DMS79 treated with DMSO at 0.1 percent for 48 hours (cell line): ENCODE results near the gene HCFC1.

ENCODE experiments used
- DNase-seq: peaks from one replicate; lab custom pipeline; 2025; lab: John Stamatoyannopoulos, UW

The HCFC1 gene

GRCh38 chrX:153938226-153938786 lies 33.3 kb downstream of the HCFC1 start:
- DNase-seq: no peak

DNA sequence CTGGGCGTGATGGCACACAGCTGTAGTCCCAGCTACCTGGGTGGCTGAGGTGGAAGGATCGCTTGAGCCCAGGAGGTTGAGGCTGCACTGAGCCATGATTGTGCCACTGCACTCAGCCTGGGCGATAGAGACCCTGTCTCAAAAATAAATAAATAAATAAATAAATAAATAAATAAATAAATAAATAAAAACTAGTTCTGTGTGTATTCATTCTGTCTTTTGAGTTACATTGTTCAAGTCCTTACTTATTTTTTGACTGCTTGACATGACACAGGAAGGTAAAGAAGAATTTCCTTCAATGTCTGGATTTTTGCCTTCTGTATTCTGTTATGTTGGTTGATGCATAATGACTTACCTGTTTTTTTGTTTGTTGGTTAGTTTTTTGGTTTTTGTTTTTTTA lies 34.6 kb downstream of the HCFC1 start:
- DNase-seq: no peak

- no peak for DNase-seq
Measured at GRCh38 chrX:153935326-153935851, 36.2 kb downstream of the HCFC1 start.

- DNase-seq: peak; percentile 14
Measured at GRCh38 chrX:153934762-153935325, 36.8 kb downstream of the HCFC1 start, which contains the start of gene NAA10. TSS of gene NAA10 (minus strand) at chrX:153935037. CDS start at chrX:153934904, 133 bp downstream.

- DNase-seq: no peak
Measured at GRCh38 chrX:153934148-153934761, 37.4 kb downstream of the HCFC1 start.

- DNase-seq: no peak
Measured at GRCh38 chrX:153933748-153934147, 37.9 kb downstream of the HCFC1 start.

DNA sequence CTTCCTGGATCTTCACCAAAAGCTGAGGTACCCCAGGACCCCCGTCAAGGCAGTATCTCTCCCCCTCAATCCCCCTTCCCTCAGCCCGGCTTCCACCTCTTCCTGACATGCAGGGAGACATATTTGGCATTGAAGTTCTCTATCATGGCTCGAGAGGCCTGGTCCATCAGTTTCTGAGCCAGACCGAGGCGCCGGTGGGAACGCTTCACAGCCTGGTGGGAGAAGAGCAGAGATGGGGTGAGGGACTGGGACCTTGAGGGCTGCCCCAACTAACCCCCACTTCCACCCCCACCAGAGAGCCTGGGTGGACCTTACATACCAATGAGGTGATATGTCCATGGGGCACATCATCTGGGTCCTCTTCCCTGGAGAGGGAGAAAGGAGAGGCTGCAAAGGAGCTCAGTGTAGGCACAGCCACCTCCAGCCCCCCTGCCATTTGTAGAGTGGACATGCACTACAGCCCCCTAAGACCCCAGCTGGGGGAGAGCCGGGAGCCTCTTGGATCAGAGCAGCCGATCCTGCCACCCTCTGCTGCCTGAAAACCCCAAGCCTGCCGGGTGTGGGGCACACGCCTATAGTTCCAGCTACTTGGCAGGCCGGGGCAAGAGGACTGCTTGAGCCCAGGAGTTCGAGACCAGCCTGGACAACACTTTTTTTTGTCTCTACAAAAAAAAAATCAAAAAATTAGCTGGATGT lies 39.2 kb downstream of the HCFC1 start:
- no peak for DNase-seq

DNA sequence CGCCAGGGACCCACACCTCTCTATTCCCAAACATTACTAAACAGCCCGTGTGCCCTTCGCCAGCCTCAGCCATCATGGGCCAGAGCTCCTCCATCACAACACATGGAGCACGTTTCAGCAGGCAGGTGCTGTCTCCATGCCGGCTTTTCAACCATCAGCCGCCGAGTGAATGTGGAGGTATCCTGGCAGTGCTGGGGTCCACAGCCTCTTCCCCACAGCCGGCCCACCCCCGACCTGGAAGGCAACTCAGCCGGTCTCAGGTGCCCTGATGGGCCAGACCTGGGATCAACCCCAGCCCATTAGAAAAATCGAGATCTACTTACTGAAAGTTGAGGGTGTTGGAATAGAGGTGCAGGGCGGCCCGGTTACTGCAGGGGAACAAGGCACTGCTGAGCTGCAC lies 39.9 kb downstream of the HCFC1 start:
- DNase-seq: no peak

GRCh38 chrX:153931151-153931550 lies 40.5 kb downstream of the HCFC1 start:
- no peak for DNase-seq

DNA sequence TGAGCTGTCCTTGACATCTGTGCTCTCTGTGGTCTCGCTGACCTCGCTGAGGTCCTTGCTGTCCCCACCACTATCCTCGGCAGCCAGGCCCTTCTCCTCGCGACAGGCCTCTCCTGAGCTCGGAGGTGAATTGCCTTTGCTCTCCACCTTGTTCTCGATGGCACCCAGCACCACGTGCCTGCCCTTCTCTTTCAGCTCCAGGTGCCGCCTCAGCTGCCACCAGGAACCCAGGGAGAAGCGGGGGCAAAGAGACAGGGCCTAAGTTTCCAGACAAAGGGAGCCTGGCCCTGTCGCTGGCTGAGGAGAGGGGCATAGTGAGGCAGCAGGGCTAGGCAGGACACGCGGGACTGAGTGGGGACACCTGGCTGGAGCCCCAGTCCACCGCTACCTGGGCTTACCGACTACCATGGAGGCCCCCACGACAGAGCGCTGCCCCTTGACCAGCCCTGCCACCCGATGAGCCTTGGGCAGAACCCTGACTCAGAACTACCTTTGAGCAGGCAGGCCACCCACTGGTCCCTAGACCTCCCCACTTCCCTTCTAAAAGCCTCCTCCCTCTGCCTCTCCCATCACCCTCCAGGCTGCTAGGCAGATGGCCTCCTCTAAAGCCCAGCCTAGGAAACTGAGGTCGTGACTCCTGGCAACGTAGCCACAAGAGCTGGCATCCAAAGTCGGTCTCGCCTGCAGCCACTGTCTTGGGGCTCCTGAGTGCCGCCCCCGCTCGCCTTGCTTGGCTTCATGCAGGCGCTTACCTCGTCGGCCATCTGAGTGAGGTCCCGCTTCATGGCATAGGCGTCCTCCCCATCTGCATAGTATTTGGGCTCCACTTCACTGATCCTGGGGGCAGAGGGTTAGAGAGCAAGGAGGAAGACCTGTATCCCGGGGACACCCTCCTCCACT lies 41.4 kb downstream of the HCFC1 start:
- no peak for DNase-seq

GRCh38 chrX:153929576-153929975 lies 42.0 kb downstream of the HCFC1 start:
- no peak for DNase-seq

DNA sequence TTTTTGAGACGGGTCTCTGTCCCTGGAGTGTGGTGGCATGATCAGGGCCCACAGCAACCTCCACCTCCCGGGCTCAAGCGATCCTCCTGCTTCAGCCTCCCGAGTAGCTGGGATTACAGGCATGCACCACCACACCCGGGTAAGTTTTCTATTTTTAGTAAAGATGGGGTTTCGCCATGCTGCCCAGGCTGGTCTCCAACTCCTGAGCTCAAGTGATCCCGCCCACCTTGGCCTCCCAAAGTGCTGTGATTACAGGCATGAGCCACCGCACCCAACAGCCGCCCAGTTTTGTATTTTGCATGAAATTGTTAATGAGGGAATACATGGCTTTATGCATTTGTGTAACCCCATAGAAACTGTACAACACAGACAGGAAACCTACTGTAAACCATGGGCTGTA lies 42.8 kb downstream of the HCFC1 start:
- no peak for DNase-seq

- DNase-seq: peak; percentile 83
Measured at GRCh38 chrX:153927922-153928760, 43.5 kb downstream of the HCFC1 start.

GRCh38 chrX:153927672-153927921 lies 44.0 kb downstream of the HCFC1 start:
- DNase-seq: no peak

- peak; percentile 29 for DNase-seq
Measured at GRCh38 chrX:153926858-153927671, 44.6 kb downstream of the HCFC1 start.

DNA sequence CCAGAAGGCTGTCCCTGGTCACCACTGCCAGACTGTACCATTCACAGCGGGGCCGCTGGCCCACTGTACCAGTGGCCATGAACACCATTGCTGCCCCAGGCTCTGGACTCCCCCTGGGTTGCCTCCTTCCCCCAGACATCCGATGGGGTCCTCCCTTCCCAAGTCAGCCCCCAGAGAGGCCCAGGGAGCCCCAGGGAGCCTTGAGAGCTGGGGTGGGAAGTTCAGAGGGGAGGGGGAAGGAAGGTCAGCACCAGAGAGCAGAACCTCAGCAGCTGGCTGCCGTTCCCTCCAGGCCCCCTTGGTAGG lies 45.1 kb downstream of the HCFC1 start:
- DNase-seq: no peak

DNA sequence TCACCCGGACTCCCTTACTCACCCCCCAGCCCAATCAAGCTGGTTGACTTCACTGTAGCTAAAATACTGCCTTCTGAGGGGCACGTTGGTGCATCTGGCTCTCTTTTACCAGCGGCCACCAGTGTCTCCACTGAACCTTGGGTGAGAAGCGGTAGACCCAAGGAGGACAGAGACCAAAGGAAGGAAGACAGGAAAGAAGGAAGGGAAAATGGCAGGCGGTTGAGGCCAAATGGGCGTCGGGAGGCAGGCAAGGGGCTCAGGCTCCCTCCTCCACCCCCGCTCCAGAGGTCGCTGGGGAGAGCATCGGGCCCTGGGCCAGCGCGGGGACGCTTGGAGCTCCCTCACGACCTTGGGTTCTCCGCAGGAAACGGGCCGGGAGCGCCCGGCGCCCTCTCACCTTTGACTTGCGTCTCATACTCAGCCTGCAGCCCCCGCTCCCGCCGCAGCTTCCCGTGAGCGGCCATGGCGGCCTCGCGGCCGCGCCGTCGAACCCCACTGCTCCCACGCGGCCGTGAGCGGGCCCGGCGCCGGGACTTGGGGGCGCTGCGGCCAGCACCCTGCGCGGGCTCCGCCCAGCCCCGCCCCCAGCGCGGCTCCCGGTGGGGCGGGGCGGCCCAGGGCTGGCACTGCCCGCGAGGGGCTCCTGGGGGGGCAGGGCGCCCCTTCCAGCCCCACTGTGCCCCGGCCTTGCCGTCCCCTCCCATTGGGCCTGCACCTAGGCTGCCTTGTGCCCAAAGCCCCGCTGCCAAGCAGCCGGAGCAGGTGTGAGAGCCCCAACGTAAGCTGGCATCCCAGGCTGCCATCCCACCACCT lies 45.7 kb downstream of the HCFC1 start, which contains the start of gene ARHGAP4:
Gene ARHGAP4 (minus strand): TSS at position 526 of the 813 bp plus-strand sequence. CDS start 62 bp downstream, at position 464.
- peak; percentile 23 for DNase-seq

- no peak for DNase-seq
Measured at GRCh38 chrX:153925387-153925738, 46.3 kb downstream of the HCFC1 start.

- peak; percentile 6 for DNase-seq
Measured at GRCh38 chrX:153924149-153924861, 47.3 kb downstream of the HCFC1 start.
